WTC11 (cell line): ENCODE measurements around the gene MFNG.

Experiments
- CBFB ChIP-seq: sonication (generic); formaldehyde crosslinking; IDR thresholded peaks from 2 replicates; pipeline ENCODE4 v1.8.1; 2022; ENCODE audit warnings: mild to moderate bottlenecking, low read depth, missing genetic modification reagents
- CTCF ChIP-seq: fragments of 200-600 bp; IDR thresholded peaks from 2 replicates; pipeline ENCODE4 v1.8.0; 2022; ENCODE audit warnings: antibody characterized with exemption
- E2F5 ChIP-seq: sonication (generic); formaldehyde crosslinking; IDR thresholded peaks from 2 replicates; pipeline ENCODE4 v1.8.1; 2022; ENCODE audit warnings: mild to moderate bottlenecking, moderate library complexity, missing genetic modification reagents
- ESRRA ChIP-seq: sonication (generic); formaldehyde crosslinking; IDR thresholded peaks from 2 replicates; pipeline ENCODE4 v1.8.1; 2022; ENCODE audit warnings: mild to moderate bottlenecking, missing genetic modification reagents, borderline replicate concordance
- FOXK1 ChIP-seq: sonication (generic); formaldehyde crosslinking; IDR thresholded peaks from 2 replicates; pipeline ENCODE4 v1.8.0; 2022; ENCODE audit warnings: mild to moderate bottlenecking, moderate library complexity, missing genetic modification reagents
- FOXP1 ChIP-seq: sonication (generic); formaldehyde crosslinking; IDR thresholded peaks from 2 replicates; pipeline ENCODE4 v1.8.0; 2022; ENCODE audit warnings: missing genetic modification reagents, mild to moderate bottlenecking, moderate library complexity, borderline replicate concordance
- NR2C2 ChIP-seq: sonication (generic); formaldehyde crosslinking; IDR thresholded peaks from 2 replicates; pipeline ENCODE4 v1.8.0; 2022; ENCODE audit warnings: mild to moderate bottlenecking, missing genetic modification reagents
- PREB ChIP-seq: sonication (generic); formaldehyde crosslinking; IDR thresholded peaks from 2 replicates; pipeline ENCODE4 v1.8.1; 2022; ENCODE audit warnings: mild to moderate bottlenecking, missing genetic modification reagents, moderate library complexity, borderline replicate concordance
- SP1 ChIP-seq: sonication (generic); formaldehyde crosslinking; conservative IDR thresholded peaks from 2 replicates; pipeline ENCODE4 v1.8.1; 2022; ENCODE audit warnings: missing genetic modification reagents
- USF1 ChIP-seq: sonication (generic); formaldehyde crosslinking; IDR thresholded peaks from 2 replicates; pipeline ENCODE4 v1.8.0; 2022; ENCODE audit warnings: mild to moderate bottlenecking, missing genetic modification reagents
- USF2 ChIP-seq: sonication (generic); formaldehyde crosslinking; IDR thresholded peaks from 2 replicates; pipeline ENCODE4 v1.8.1; 2023; ENCODE audit warnings: mild to moderate bottlenecking, missing genetic modification reagents, moderate library complexity
- ZNF532 ChIP-seq: fragments of 250-450 bp; sonication (Bioruptor Pico); IDR thresholded peaks from 2 replicates; pipeline ENCODE4 v1.9.0; 2021; ENCODE audit warnings: mild to moderate bottlenecking, borderline replicate concordance

- TF ChIP-seq PREB (CRISPR knock-in tag) (no peak), CBFB (CRISPR knock-in tag) (no peak), USF2 (CRISPR knock-in tag) (no peak), CTCF (no peak), FOXP1 (CRISPR knock-in tag) (no peak), NR2C2 (CRISPR knock-in tag) (no peak), ZNF532 (CRISPR knock-in tag) (no peak), USF1 (CRISPR knock-in tag) (no peak), E2F5 (CRISPR knock-in tag) (no peak), ESRRA (no peak), SP1 (no peak), FOXK1 (CRISPR knock-in tag) (no peak)
Observed at GRCh38 chr22:37507731-37508130, 21.5 kb upstream of the MFNG start.
